Bronchial epithelial cell (primary cell): Measurements from ENCODE around the gene ARHGEF19. TPM values are rescaled to one million over a fixed set of nuclear protein-coding genes. Genes with fewer than 3 reads are reported as not detected.
A peak's percentile ranks its signal among the peaks of the same experiment; 100 is the strongest.

Experiments used
- DNase-seq: peaks from one replicate; pipeline ENCODE4 v3.0.0-alpha.2; 2010; ENCODE audit warnings: low read depth
- FAIRE-seq: peaks from 2 replicates; lab custom pipeline; 2011; peaks lifted over from hg19 to GRCh38; lab: Jason Lieb, UNC
- H3K27me3 ChIP-seq: 2 replicates; pipeline ENCODE4 v1.5.1; 2011; ENCODE audit warnings: low read length; ENCODE audit not compliant: control insufficient read depth, insufficient read depth
- H3K36me3 ChIP-seq: 2 replicates; pipeline ENCODE4 v1.5.1; 2011; ENCODE audit warnings: low read length; ENCODE audit not compliant: control insufficient read depth, insufficient read depth
- H3K4me3 ChIP-seq: 2 replicates; pipeline ENCODE4 v1.5.1; 2011; ENCODE audit warnings: mild to moderate bottlenecking, low read depth, low read length, control low read depth
- CTCF ChIP-seq: IDR thresholded peaks from 2 replicates; pipeline ENCODE4 v1.5.1; 2011; ENCODE audit warnings: mild to moderate bottlenecking, moderate library complexity, low read length, control low read depth, inconsistent platforms; ENCODE audit not compliant: insufficient read depth, severe bottlenecking
- total RNA-seq: library from RNA; depleted of rRNA; stranded (reverse); fragments of >200 nt; gene quantifications from 2 replicates; pipeline ENCODE4 v1.2.1, GENCODE V29; 2014

Gene ARHGEF19
- total RNA-seq, 1 donor from 2014 or later: 3.2 TPM

GRCh38 chr1:16158993-16159831 is 53.2 kb downstream of the ARHGEF19 start:
- DNase-seq: peak; percentile 97
- Histone ChIP-seq H3K4me3 (no peak overlapping the region), H3K27me3 (no peaks in the 10 kb centered on the region), H3K36me3 (no peaks in the 10 kb centered on the region)
- TF ChIP-seq CTCF: no peak
- peak; percentile 89 for FAIRE-seq

GRCh38 chr1:16158025-16158424 is 54.4 kb downstream of the ARHGEF19 start:
- H3K27me3 ChIP-seq: no peaks in the 10 kb centered on the region
- no peak for FAIRE-seq
- H3K36me3 ChIP-seq: peaks cover 1% of the 10 kb centered on the region
- H3K4me3 ChIP-seq: no peak overlapping the region
- TF ChIP-seq CTCF: no peak
- DNase-seq: no peak

GRCh38 chr1:16156848-16157495 is 55.5 kb downstream of the ARHGEF19 start:
- DNase-seq: peak; percentile 83
- Histone ChIP-seq H3K36me3 (peaks cover 9% of the 10 kb centered on the region), H3K4me3 (no peak overlapping the region), H3K27me3 (no peaks in the 10 kb centered on the region)
- no peak for TF ChIP-seq CTCF
- no peak for FAIRE-seq

GRCh38 chr1:16155537-16156410 is 56.7 kb downstream of the ARHGEF19 start, which contains the start of gene EPHA2:
Gene EPHA2, minus strand, starts transcription at chr1:16156069. Its CDS starts 137 bp downstream, at chr1:16155932.
- DNase-seq (peak; percentile 85), FAIRE-seq (no peak)
- Histone ChIP-seq H3K27me3 (no peaks in the 10 kb centered on the region), H3K36me3 (peaks cover 21% of the 10 kb centered on the region), H3K4me3 (peak within 1 kb of the TSS; percentile 94)
- no peak for TF ChIP-seq CTCF

GRCh38 chr1:16153999-16154673 is 58.3 kb downstream of the ARHGEF19 start:
- no peak for DNase-seq
- H3K4me3 ChIP-seq: peak overlapping the region; percentile 94
- peaks cover 35% of the 10 kb centered on the region for H3K36me3 ChIP-seq
- no peaks in the 10 kb centered on the region for H3K27me3 ChIP-seq
- no peak for TF ChIP-seq CTCF
- FAIRE-seq: no peak
